Islet precursor cell (in vitro differentiated cells): ENCODE data around the gene APC2.

ENCODE experiments used
- DNase-seq: peaks from one replicate; pipeline ENCODE4 v3.0.0-alpha.2; 2018

The APC2 gene

GRCh38 chr19:1503089-1503924, 53.4 kb downstream of the APC2 start:
- no peak for DNase-seq

GRCh38 chr19:1503925-1504773, 54.2 kb downstream of the APC2 start:
- no peak for DNase-seq

- no peak for DNase-seq
These were observed 55.1 kb downstream of the APC2 start for GRCh38 chr19:1505012-1505411.

- no peak for DNase-seq
These were observed 56.3 kb downstream of the APC2 start for GRCh38 chr19:1505991-1506881.

- DNase-seq, result no peak
These were observed 57.3 kb downstream of the APC2 start for GRCh38 chr19:1507192-1507660.

GRCh38 chr19:1507763-1508506, 58.0 kb downstream of the APC2 start:
- DNase-seq, result peak; percentile 97

GRCh38 chr19:1508507-1508856, 58.6 kb downstream of the APC2 start:
- DNase-seq, result no peak

- DNase-seq, result no peak
These were observed 59.9 kb downstream of the APC2 start for GRCh38 chr19:1509602-1510441.

GRCh38 chr19:1510442-1510806, 60.5 kb downstream of the APC2 start:
- DNase-seq, result no peak

- DNase-seq, result no peak
These were observed 60.9 kb downstream of the APC2 start for GRCh38 chr19:1510807-1511206.

- DNase-seq, result no peak
These were observed 61.7 kb downstream of the APC2 start for GRCh38 chr19:1511318-1512317.

- peak; percentile 82 for DNase-seq
These were observed 63.0 kb downstream of the APC2 start, which contains the start of gene ADAMTSL5 for GRCh38 chr19:1512671-1513498. Gene ADAMTSL5 (minus strand): TSS chr19:1513019. CDS start chr19:1510943, 2,076 bp downstream.

GRCh38 chr19:1513499-1514294, 63.8 kb downstream of the APC2 start:
- DNase-seq, result peak; percentile 79

GRCh38 chr19:1514295-1514661, 64.4 kb downstream of the APC2 start:
- no peak for DNase-seq

- DNase-seq, result no peak
These were observed 65.2 kb downstream of the APC2 start for GRCh38 chr19:1514986-1515721.

- no peak for DNase-seq
These were observed 66.5 kb downstream of the APC2 start for GRCh38 chr19:1516395-1516753.

GRCh38 chr19:1518471-1518870, 68.5 kb downstream of the APC2 start:
- no peak for DNase-seq
